ENCODE results near the gene SPTBN4.

DNA sequence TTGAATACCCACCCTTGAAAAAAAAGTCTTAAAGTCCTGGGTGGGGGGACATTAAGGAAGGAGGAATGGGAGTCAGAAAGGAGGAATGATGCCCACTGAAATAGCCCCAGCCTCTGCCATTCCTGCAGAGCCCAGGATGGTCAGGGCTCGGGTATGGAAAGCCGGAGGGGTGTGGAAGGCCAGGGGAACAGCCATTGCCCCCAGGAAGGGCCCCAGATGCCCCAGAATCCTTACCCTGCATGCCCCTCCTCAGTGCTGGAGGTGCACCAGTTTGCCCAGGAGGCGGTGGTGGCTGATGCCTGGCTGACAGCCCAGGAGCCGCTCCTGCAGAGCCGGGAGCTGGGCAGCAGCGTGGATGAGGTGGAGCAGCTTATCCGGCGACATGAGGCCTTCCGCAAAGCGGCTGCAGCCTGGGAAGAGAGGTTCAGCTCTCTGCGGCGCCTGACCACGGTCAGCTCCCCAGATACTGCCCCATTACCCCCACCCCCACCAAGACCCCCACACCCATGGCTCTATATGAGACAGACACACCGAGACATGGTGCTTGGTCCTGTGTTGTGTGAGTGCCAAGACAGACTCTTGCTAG is 99.2 kb downstream of the SPTBN4 start:
- TF ChIP-seq CTCF (IDR thresholded peaks at IDR 0.05; ENCODE audit: poor library complexity), result no peak
- no peak for TF ChIP-seq EZH2 (IDR thresholded peaks at IDR 0.05; ENCODE audit: borderline replicate concordance)
- TF ChIP-seq EZH2phosphoT487 (IDR thresholded peaks at IDR 0.05; ENCODE audit: low read depth, severe bottlenecking, unreplicated experiment), result no peak
